HG02763 (cell line): ENCODE data around the gene CRLF1.
"Not testable (repeated sequence)": the region's sequence is repeated elsewhere in the genome, so short reads cannot be mapped to it uniquely, and the experiment has no call there.

Source experiments
- ATAC-seq: cut with Tn5 transposase; IDR thresholded peaks from one replicate; pipeline ENCODE4 v1.9.1; 2021; ENCODE audit warnings: mild to moderate bottlenecking, moderate library complexity; ENCODE audit not compliant: unreplicated experiment

Gene CRLF1

GRCh38 chr19:18593367-18594095 lies 13.1 kb downstream of the CRLF1 start:
- no peak for ATAC-seq

GRCh38 chr19:18592732-18593131 lies 13.9 kb downstream of the CRLF1 start:
- not testable (repeated sequence) for ATAC-seq

GRCh38 chr19:18591735-18592385 lies 14.7 kb downstream of the CRLF1 start:
- no peak for ATAC-seq

- no peak for ATAC-seq
Measured at GRCh38 chr19:18590273-18591272, 16.0 kb downstream of the CRLF1 start.

GRCh38 chr19:18589380-18590272 lies 17.0 kb downstream of the CRLF1 start:
- peak; percentile 16 for ATAC-seq

GRCh38 chr19:18588611-18589379 lies 17.8 kb downstream of the CRLF1 start, which contains the start of gene REX1BD:
Gene REX1BD, plus strand, starts transcription at chr19:18588798. Its CDS starts 4 bp downstream, at chr19:18588802.
- ATAC-seq: peak; percentile 79

- no peak for ATAC-seq
Measured at GRCh38 chr19:18587962-18588610, 18.5 kb downstream of the CRLF1 start.

GRCh38 chr19:18587561-18587960 lies 19.0 kb downstream of the CRLF1 start:
- ATAC-seq: no peak

GRCh38 chr19:18586306-18586705 lies 20.3 kb downstream of the CRLF1 start:
- no peak for ATAC-seq

GRCh38 chr19:18580311-18580710 lies 26.3 kb downstream of the CRLF1 start:
- no peak for ATAC-seq

- no peak for ATAC-seq
Measured at GRCh38 chr19:18577365-18577914, 29.2 kb downstream of the CRLF1 start.

GRCh38 chr19:18576383-18576782 lies 30.2 kb downstream of the CRLF1 start:
- no peak for ATAC-seq

- no peak for ATAC-seq
Measured at GRCh38 chr19:18574691-18575291, 31.8 kb downstream of the CRLF1 start.

GRCh38 chr19:18571564-18572344 lies 34.8 kb downstream of the CRLF1 start, which contains the start of gene UBA52:
Gene UBA52, plus strand, starts transcription at chr19:18571857. Its CDS starts 1,444 bp downstream, at chr19:18573301.
- peak; percentile 91 for ATAC-seq

GRCh38 chr19:18568367-18568766 lies 38.2 kb downstream of the CRLF1 start:
- no peak for ATAC-seq

GRCh38 chr19:18566953-18567352 lies 39.6 kb downstream of the CRLF1 start:
- no peak for ATAC-seq

- ATAC-seq: no peak
Measured at GRCh38 chr19:18562086-18562485, 44.5 kb downstream of the CRLF1 start.
